MM.1S (cell line): Measurements from ENCODE around the gene AP2M1.

Source experiments
- DNase-seq: peaks from one replicate; pipeline ENCODE4 v3.0.0-alpha.2; 2015
- H2AFZ ChIP-seq: fragments of 300-600 bp; sonication (generic); 2 replicates; pipeline ENCODE4 v1.6.0; 2016; ENCODE audit warnings: antibody characterized with exemption, low read length
- H3F3A ChIP-seq: fragments of 300-600 bp; sonication (generic); 2 replicates; pipeline ENCODE4 v1.6.1; 2016; ENCODE audit warnings: mild to moderate bottlenecking, antibody characterized with exemption, low read length, moderate library complexity, mixed read lengths; ENCODE audit not compliant: insufficient read depth
- H3K27ac ChIP-seq: fragments of 300-600 bp; sonication (generic); 2 replicates; pipeline ENCODE4 v1.5.1; 2016; ENCODE audit warnings: mild to moderate bottlenecking, low read length
- H3K27me3 ChIP-seq: fragments of 300-600 bp; sonication (generic); replicated peaks from 2 replicates; pipeline ENCODE4 v1.6.0; 2016; ENCODE audit warnings: low read length; ENCODE audit not compliant: insufficient read depth
- H3K36me3 ChIP-seq: fragments of 300-600 bp; sonication (generic); replicated peaks from 2 replicates; pipeline ENCODE4 v1.6.1; 2016; ENCODE audit warnings: mild to moderate bottlenecking, low read length, mixed read lengths; ENCODE audit not compliant: insufficient read depth
- H3K4me1 ChIP-seq: fragments of 300-600 bp; sonication (generic); 2 replicates; pipeline ENCODE4 v1.6.1; 2016; ENCODE audit warnings: low read length, mixed read lengths
- H3K4me2 ChIP-seq: fragments of 300-600 bp; sonication (generic); 2 replicates; pipeline ENCODE4 v1.6.0; 2016; ENCODE audit warnings: low read depth, low read length
- H3K4me3 ChIP-seq: fragments of 300-600 bp; sonication (generic); 2 replicates; pipeline ENCODE4 v1.5.1; 2016; ENCODE audit warnings: low read length, mixed read lengths
- H3K79me2 ChIP-seq: fragments of 300-600 bp; sonication (generic); 2 replicates; pipeline ENCODE4 v1.6.1; 2016; ENCODE audit warnings: mixed run types, low read length, mixed read lengths
- H3K9ac ChIP-seq: fragments of 300-600 bp; sonication (generic); 2 replicates; pipeline ENCODE4 v1.6.1; 2016; ENCODE audit warnings: low read length, mixed read lengths
- H3K9me2 ChIP-seq: fragments of 300-600 bp; sonication (generic); replicated peaks from 2 replicates; pipeline ENCODE4 v1.6.1; 2016; ENCODE audit warnings: mild to moderate bottlenecking, low read length, mixed read lengths; ENCODE audit not compliant: insufficient read depth
- H3K9me3 ChIP-seq: fragments of 300-600 bp; sonication (generic); replicated peaks from 2 replicates; pipeline ENCODE4 v1.6.1; 2016; ENCODE audit warnings: mild to moderate bottlenecking, low read length, mixed read lengths; ENCODE audit not compliant: insufficient read depth
- H4K20me1 ChIP-seq: fragments of 300-600 bp; sonication (generic); 2 replicates; pipeline ENCODE4 v1.6.1; 2016; ENCODE audit warnings: mild to moderate bottlenecking, low read length, moderate library complexity, mixed read lengths; ENCODE audit not compliant: insufficient read depth
- CTCF ChIP-seq: fragments of 300-600 bp; sonication (generic); IDR thresholded peaks from 2 replicates; pipeline ENCODE4 v1.5.1; 2016; ENCODE audit warnings: antibody characterized with exemption, low read length, mixed read lengths
- EZH2 ChIP-seq: fragments of 300-600 bp; sonication (generic); optimal IDR thresholded peaks from 2 replicates; pipeline ENCODE3; 2017; ENCODE audit warnings: low read depth, mild to moderate bottlenecking, antibody characterized with exemption, low read length, mixed read lengths
- EZH2phosphoT487 ChIP-seq: fragments of 300-600 bp; sonication (generic); IDR thresholded peaks from 2 replicates; pipeline ENCODE4 v1.6.1; 2018; ENCODE audit warnings: antibody characterized with exemption, low read length

Gene AP2M1

GRCh38 chr3:184166671-184167070 lies 8.0 kb upstream of the AP2M1 start:
- no peak overlapping the region for H3K4me3 ChIP-seq
- no peaks in the 10 kb centered on the region for H3K9me2 ChIP-seq
- H3K27ac ChIP-seq = no peak overlapping the region
- no peak overlapping the region for H3K4me2 ChIP-seq
- no peaks in the 10 kb centered on the region for H3K9me3 ChIP-seq
- no peak overlapping the region for H2AFZ ChIP-seq
- H3F3A ChIP-seq = no peaks in the 10 kb centered on the region
- no peaks in the 10 kb centered on the region for H3K36me3 ChIP-seq
- H3K79me2 ChIP-seq = peaks cover 6% of the 10 kb centered on the region; the same call in 1 of the 2 replicates
- no peaks in the 10 kb centered on the region for H3K4me1 ChIP-seq
- H3K27me3 ChIP-seq = no peaks in the 10 kb centered on the region
- H4K20me1 ChIP-seq = no peaks in the 10 kb centered on the region
- no peak for DNase-seq
- TF ChIP-seq CTCF = no peak
- TF ChIP-seq EZH2phosphoT487 = no peak
- no peak for TF ChIP-seq EZH2
- no peak overlapping the region for H3K9ac ChIP-seq

DNA sequence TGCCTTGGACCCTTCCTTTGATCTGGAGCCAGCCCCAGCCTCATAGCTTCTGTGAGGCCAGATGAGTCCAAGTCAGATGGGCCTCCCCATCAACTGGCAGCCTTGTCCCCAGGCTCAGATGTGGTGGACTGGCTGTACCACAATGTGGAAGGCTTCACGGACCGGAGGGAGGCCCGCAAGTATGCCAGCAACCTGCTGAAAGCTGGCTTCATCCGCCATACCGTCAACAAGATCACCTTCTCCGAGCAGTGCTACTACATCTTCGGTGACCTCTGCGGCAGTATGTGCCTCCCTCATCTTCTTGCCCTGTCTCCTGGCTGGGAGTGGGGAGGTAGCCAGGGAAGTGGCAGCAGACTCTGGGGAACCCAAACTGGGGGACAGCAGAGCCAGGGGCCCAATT lies 6.9 kb upstream of the AP2M1 start:
- Histone ChIP-seq H3K27ac (no peak overlapping the region), H3K4me1 (no peaks in the 10 kb centered on the region), H3K4me3 (no peak overlapping the region), H3K9me3 (no peaks in the 10 kb centered on the region), H3F3A (no peaks in the 10 kb centered on the region), H3K9me2 (no peaks in the 10 kb centered on the region), H3K79me2 (no peaks in the 10 kb centered on the region), H3K36me3 (no peaks in the 10 kb centered on the region), H3K9ac (no peak overlapping the region), H4K20me1 (no peaks in the 10 kb centered on the region), H2AFZ (no peak overlapping the region), H3K27me3 (no peaks in the 10 kb centered on the region), H3K4me2 (no peak overlapping the region)
- DNase-seq = no peak
- no peak for TF ChIP-seq CTCF
- TF ChIP-seq EZH2 = no peak
- TF ChIP-seq EZH2phosphoT487 = no peak

DNA sequence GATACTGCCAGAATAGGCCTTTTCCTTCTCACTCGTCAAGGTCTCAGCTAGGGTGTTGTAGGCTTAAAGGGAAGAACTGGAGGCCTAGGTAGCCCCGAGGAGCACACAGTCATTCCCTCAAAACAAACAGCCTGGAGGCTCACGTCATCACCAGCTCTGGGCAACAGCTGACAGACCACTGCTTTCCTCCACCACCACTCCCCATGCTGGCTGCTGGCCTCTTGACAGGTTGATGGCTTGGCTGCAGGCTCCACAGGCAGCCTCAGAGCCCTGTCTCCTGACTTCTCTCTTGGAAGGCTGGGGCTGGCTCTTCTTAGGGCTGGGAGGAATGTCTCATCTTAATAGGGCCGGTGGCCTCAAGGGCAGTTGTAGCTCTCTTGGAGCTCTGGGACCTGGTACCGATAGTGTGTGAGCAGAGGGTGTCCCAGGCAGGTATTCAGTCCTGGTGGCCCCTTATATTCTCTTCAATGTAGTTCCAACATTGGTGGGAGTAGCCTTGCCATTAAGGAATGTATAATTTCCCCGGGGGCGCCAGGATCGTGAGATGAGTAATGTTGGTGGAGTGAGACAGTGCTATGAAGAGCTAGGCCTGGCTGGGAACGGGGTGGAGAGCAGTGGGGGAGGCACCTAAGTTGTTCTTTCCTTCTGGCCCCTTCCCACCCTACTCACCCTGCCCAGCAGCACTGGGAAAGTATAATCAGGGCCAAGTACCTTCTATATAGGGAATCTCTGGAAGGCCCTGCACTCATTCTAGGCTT lies 6.1 kb upstream of the AP2M1 start:
- H3K27me3 ChIP-seq = no peaks in the 10 kb centered on the region
- H3K79me2 ChIP-seq = no peaks in the 10 kb centered on the region
- H3K4me2 ChIP-seq = no peak overlapping the region
- no peaks in the 10 kb centered on the region for H3K4me1 ChIP-seq
- DNase-seq = no peak
- H3F3A ChIP-seq = 0 out of 2 replicates have a peak, but pooled peaks cover under 1% of the 10 kb centered on the region
- H3K9me3 ChIP-seq = no peaks in the 10 kb centered on the region
- H3K36me3 ChIP-seq = no peaks in the 10 kb centered on the region
- no peak overlapping the region for H3K4me3 ChIP-seq
- TF ChIP-seq EZH2 (no peak), CTCF (no peak), EZH2phosphoT487 (no peak)
- H2AFZ ChIP-seq = no peak overlapping the region
- no peak overlapping the region for H3K9ac ChIP-seq
- H4K20me1 ChIP-seq = no peaks in the 10 kb centered on the region
- no peaks in the 10 kb centered on the region for H3K9me2 ChIP-seq
- no peak overlapping the region for H3K27ac ChIP-seq
